ENCODE data around the gene MLH1. TPM values are rescaled to one million over a fixed set of nuclear protein-coding genes. Genes with fewer than 3 reads are reported as not detected.

The MLH1 gene
- total RNA-seq, 1 experiment from 2014 or later: 47.2 TPM

DNA sequence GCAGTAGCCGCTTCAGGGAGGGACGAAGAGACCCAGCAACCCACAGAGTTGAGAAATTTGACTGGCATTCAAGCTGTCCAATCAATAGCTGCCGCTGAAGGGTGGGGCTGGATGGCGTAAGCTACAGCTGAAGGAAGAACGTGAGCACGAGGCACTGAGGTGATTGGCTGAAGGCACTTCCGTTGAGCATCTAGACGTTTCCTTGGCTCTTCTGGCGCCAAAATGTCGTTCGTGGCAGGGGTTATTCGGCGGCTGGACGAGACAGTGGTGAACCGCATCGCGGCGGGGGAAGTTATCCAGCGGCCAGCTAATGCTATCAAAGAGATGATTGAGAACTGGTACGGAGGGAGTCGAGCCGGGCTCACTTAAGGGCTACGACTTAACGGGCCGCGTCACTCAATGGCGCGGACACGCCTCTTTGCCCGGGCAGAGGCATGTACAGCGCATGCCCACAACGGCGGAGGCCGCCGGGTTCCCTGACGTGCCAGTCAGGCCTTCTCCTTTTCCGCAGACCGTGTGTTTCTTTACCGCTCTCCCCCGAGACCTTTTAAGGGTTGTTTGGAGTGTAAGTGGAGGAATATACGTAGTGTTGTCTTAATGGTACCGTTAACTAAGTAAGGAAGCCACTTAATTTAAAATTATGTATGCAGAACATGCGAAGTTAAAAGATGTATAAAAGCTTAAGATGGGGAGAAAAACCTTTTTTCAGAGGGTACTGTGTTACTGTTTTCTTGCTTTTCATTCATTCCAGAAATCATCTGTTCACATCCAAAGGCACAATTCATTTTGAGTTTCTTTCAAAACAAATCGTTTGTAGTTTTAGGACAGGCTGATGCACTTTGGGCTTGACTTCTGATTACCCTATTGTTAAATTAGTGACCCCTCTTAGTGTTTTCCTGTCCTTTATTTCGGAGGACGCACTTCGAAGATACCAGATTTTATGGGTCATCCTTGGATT is at the start of gene MLH1 (continued):
- no peak for TF ChIP-seq NR3C1 (CRISPR knock-in tag; conservative IDR thresholded peaks at IDR 0.05; ENCODE audit: low read depth)
- no peak for TF ChIP-seq ZNF138 (CRISPR knock-in tag; conservative IDR thresholded peaks at IDR 0.05)
- TF ChIP-seq CREB1 (CRISPR knock-in tag; IDR thresholded peaks at IDR 0.05): 0 out of 2 replicates have a peak, but pooled peaks have one; percentile 41
- TF ChIP-seq CREM (CRISPR knock-in tag; IDR thresholded peaks at IDR 0.05): peak; percentile 94
- TF ChIP-seq, protein P1, sequence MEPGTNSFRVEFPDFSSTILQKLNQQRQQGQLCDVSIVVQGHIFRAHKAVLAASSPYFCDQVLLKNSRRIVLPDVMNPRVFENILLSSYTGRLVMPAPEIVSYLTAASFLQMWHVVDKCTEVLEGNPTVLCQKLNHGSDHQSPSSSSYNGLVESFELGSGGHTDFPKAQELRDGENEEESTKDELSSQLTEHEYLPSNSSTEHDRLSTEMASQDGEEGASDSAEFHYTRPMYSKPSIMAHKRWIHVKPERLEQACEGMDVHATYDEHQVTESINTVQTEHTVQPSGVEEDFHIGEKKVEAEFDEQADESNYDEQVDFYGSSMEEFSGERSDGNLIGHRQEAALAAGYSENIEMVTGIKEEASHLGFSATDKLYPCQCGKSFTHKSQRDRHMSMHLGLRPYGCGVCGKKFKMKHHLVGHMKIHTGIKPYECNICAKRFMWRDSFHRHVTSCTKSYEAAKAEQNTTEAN (CRISPR knock-in tag; IDR thresholded peaks at IDR 0.05): no peak
- TF ChIP-seq, protein P2, sequence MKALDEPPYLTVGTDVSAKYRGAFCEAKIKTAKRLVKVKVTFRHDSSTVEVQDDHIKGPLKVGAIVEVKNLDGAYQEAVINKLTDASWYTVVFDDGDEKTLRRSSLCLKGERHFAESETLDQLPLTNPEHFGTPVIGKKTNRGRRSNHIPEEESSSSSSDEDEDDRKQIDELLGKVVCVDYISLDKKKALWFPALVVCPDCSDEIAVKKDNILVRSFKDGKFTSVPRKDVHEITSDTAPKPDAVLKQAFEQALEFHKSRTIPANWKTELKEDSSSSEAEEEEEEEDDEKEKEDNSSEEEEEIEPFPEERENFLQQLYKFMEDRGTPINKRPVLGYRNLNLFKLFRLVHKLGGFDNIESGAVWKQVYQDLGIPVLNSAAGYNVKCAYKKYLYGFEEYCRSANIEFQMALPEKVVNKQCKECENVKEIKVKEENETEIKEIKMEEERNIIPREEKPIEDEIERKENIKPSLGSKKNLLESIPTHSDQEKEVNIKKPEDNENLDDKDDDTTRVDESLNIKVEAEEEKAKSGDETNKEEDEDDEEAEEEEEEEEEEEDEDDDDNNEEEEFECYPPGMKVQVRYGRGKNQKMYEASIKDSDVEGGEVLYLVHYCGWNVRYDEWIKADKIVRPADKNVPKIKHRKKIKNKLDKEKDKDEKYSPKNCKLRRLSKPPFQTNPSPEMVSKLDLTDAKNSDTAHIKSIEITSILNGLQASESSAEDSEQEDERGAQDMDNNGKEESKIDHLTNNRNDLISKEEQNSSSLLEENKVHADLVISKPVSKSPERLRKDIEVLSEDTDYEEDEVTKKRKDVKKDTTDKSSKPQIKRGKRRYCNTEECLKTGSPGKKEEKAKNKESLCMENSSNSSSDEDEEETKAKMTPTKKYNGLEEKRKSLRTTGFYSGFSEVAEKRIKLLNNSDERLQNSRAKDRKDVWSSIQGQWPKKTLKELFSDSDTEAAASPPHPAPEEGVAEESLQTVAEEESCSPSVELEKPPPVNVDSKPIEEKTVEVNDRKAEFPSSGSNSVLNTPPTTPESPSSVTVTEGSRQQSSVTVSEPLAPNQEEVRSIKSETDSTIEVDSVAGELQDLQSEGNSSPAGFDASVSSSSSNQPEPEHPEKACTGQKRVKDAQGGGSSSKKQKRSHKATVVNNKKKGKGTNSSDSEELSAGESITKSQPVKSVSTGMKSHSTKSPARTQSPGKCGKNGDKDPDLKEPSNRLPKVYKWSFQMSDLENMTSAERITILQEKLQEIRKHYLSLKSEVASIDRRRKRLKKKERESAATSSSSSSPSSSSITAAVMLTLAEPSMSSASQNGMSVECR (CRISPR knock-in tag; IDR thresholded peaks at IDR 0.05; ENCODE audit: borderline replicate concordance): 0 out of 2 replicates have a peak, but pooled peaks have one; percentile 68
- no peak for TF ChIP-seq ZNF671 (CRISPR knock-in tag; IDR thresholded peaks at IDR 0.05)
- TF ChIP-seq, protein P3, sequence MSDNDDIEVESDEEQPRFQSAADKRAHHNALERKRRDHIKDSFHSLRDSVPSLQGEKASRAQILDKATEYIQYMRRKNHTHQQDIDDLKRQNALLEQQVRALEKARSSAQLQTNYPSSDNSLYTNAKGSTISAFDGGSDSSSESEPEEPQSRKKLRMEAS (CRISPR knock-in tag; IDR thresholded peaks at IDR 0.05): peak; percentile 80
- TF ChIP-seq, protein P4, sequence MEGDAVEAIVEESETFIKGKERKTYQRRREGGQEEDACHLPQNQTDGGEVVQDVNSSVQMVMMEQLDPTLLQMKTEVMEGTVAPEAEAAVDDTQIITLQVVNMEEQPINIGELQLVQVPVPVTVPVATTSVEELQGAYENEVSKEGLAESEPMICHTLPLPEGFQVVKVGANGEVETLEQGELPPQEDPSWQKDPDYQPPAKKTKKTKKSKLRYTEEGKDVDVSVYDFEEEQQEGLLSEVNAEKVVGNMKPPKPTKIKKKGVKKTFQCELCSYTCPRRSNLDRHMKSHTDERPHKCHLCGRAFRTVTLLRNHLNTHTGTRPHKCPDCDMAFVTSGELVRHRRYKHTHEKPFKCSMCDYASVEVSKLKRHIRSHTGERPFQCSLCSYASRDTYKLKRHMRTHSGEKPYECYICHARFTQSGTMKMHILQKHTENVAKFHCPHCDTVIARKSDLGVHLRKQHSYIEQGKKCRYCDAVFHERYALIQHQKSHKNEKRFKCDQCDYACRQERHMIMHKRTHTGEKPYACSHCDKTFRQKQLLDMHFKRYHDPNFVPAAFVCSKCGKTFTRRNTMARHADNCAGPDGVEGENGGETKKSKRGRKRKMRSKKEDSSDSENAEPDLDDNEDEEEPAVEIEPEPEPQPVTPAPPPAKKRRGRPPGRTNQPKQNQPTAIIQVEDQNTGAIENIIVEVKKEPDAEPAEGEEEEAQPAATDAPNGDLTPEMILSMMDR (IDR thresholded peaks at IDR 0.05): no peak
- TF ChIP-seq, protein P5, sequence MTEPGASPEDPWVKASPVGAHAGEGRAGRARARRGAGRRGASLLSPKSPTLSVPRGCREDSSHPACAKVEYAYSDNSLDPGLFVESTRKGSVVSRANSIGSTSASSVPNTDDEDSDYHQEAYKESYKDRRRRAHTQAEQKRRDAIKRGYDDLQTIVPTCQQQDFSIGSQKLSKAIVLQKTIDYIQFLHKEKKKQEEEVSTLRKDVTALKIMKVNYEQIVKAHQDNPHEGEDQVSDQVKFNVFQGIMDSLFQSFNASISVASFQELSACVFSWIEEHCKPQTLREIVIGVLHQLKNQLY (CRISPR knock-in tag; IDR thresholded peaks at IDR 0.05): no peak
- TF ChIP-seq, protein P6, sequence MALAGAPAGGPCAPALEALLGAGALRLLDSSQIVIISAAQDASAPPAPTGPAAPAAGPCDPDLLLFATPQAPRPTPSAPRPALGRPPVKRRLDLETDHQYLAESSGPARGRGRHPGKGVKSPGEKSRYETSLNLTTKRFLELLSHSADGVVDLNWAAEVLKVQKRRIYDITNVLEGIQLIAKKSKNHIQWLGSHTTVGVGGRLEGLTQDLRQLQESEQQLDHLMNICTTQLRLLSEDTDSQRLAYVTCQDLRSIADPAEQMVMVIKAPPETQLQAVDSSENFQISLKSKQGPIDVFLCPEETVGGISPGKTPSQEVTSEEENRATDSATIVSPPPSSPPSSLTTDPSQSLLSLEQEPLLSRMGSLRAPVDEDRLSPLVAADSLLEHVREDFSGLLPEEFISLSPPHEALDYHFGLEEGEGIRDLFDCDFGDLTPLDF (CRISPR knock-in tag; IDR thresholded peaks at IDR 0.05): peak; percentile 69; the same call in 1 of the 2 replicates
- TF ChIP-seq, protein P7, sequence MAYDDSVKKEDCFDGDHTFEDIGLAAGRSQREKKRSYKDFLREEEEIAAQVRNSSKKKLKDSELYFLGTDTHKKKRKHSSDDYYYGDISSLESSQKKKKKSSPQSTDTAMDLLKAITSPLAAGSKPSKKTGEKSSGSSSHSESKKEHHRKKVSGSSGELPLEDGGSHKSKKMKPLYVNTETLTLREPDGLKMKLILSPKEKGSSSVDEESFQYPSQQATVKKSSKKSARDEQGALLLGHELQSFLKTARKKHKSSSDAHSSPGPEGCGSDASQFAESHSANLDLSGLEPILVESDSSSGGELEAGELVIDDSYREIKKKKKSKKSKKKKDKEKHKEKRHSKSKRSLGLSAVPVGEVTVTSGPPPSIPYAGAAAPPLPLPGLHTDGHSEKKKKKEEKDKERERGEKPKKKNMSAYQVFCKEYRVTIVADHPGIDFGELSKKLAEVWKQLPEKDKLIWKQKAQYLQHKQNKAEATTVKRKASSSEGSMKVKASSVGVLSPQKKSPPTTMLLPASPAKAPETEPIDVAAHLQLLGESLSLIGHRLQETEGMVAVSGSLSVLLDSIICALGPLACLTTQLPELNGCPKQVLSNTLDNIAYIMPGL (CRISPR knock-in tag; IDR thresholded peaks at IDR 0.05): no peak
- no peak for TF ChIP-seq ZNF416 (CRISPR knock-in tag; IDR thresholded peaks at IDR 0.05)
- no peak for TF ChIP-seq CBFB (CRISPR knock-in tag; IDR thresholded peaks at IDR 0.05; ENCODE audit: low read depth)
- TF ChIP-seq, protein P8, sequence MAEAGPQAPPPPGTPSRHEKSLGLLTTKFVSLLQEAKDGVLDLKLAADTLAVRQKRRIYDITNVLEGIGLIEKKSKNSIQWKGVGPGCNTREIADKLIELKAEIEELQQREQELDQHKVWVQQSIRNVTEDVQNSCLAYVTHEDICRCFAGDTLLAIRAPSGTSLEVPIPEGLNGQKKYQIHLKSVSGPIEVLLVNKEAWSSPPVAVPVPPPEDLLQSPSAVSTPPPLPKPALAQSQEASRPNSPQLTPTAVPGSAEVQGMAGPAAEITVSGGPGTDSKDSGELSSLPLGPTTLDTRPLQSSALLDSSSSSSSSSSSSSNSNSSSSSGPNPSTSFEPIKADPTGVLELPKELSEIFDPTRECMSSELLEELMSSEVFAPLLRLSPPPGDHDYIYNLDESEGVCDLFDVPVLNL (CRISPR knock-in tag; IDR thresholded peaks at IDR 0.05; ENCODE audit: borderline replicate concordance, low read depth): no peak
- no peak for TF ChIP-seq JAZF1 (CRISPR knock-in tag; IDR thresholded peaks at IDR 0.05)
- TF ChIP-seq, protein P9, sequence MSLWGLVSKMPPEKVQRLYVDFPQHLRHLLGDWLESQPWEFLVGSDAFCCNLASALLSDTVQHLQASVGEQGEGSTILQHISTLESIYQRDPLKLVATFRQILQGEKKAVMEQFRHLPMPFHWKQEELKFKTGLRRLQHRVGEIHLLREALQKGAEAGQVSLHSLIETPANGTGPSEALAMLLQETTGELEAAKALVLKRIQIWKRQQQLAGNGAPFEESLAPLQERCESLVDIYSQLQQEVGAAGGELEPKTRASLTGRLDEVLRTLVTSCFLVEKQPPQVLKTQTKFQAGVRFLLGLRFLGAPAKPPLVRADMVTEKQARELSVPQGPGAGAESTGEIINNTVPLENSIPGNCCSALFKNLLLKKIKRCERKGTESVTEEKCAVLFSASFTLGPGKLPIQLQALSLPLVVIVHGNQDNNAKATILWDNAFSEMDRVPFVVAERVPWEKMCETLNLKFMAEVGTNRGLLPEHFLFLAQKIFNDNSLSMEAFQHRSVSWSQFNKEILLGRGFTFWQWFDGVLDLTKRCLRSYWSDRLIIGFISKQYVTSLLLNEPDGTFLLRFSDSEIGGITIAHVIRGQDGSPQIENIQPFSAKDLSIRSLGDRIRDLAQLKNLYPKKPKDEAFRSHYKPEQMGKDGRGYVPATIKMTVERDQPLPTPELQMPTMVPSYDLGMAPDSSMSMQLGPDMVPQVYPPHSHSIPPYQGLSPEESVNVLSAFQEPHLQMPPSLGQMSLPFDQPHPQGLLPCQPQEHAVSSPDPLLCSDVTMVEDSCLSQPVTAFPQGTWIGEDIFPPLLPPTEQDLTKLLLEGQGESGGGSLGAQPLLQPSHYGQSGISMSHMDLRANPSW (CRISPR knock-in tag; conservative IDR thresholded peaks at IDR 0.05; ENCODE audit: low read depth): no peak
- TF ChIP-seq NR2C2 (CRISPR knock-in tag; IDR thresholded peaks at IDR 0.05): no peak
- TF ChIP-seq GABPB1 (CRISPR knock-in tag; IDR thresholded peaks at IDR 0.05): peak; percentile 65
- TF ChIP-seq EMX1 (CRISPR knock-in tag; IDR thresholded peaks at IDR 0.05): no peak
- TF ChIP-seq ZNF232 (CRISPR knock-in tag; IDR thresholded peaks at IDR 0.05): peak; percentile 70; the same call in 1 of the 2 replicates
- TF ChIP-seq IRF2 (CRISPR knock-in tag; IDR thresholded peaks at IDR 0.05; ENCODE audit: borderline replicate concordance, low read depth): no peak

Measured in WTC11 (cell line).